Glomerular visceral epithelial cell (primary cell): ENCODE results near the gene BCAR1.

Experiments
- DNase-seq: peaks from one replicate; pipeline ENCODE4 v3.0.0-alpha.2; 2016; ENCODE audit errors: extremely low spot score

Gene BCAR1

DNA sequence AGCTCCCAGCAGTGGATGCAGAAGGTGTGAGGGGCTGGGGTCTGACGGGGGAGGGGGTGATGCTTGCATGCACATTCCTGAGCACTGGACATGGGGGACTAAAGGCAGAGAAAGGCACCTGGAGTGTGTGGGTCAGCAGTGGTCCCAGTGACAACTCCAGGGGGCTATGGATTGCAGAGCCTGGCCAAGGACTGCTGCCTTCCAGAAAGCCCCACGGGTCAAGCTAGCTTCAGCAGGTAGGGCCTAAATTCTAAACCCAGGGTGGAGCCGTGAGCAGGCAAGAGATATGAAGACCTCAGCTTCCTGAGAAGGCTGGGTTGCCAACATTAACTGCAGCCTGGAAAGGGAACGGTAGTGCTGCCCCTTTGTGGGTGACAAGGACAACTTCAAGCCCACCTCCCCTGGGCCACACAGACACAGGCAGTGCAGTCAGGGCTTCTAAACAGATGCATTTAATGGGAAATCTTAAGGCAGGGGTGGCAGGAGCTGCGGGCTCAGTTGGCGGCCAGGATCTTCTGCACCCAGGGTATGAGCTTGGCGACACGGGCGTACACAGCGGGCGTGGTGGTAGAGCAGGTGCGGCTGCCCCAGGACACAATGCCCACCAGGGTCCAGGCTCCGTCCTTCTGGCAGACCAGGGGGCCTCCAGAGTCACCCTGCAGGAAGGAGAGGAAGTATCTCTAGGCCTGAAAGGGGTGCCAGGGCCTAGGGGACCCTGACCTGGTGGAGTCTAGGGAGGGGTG lies 47.6 kb downstream of the BCAR1 start:
- no peak for DNase-seq

DNA sequence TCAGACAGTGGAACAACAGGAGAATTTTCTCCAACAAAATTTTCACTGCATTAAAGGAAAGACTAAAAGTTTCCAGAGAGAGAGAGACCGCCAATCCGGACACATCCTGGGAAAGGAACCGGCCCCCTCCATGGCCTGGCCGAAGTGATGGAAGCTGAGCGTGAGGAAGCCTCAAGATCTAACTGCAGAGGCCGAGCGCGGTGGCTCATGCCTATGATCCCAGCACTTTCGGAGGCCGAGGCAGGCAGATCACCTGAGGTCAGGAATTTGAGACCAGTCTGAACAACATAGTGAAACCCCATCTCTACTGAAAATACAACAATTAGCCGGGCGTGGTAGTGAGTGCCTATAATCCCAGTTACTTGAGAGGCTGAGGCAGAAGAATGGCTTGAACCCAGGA lies 48.3 kb downstream of the BCAR1 start:
- no peak for DNase-seq

DNA sequence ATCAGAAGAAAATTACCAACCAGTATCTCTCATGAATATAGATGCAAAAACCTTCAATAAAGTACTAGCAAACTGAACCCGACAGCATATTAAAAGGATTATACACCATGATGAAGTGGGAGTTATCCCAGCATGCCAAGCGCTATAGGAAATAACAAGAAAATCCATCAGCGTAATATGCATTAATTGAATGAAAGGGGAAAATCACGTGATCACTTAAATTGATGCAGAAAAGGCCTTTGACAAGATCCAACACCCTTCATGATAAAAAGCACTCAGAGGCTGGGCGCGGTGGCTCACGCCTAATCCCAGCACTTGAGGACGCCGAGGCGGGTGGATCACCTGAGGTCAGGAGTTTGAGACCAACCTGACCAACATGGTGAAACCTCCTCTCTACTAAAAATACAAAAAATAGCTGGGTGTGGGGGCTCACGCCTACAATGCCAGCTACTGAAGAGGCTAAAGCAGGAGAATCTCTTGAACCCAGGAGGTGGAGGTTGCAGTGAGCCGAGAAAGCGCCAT lies 49.3 kb downstream of the BCAR1 start:
- no peak for DNase-seq

DNA sequence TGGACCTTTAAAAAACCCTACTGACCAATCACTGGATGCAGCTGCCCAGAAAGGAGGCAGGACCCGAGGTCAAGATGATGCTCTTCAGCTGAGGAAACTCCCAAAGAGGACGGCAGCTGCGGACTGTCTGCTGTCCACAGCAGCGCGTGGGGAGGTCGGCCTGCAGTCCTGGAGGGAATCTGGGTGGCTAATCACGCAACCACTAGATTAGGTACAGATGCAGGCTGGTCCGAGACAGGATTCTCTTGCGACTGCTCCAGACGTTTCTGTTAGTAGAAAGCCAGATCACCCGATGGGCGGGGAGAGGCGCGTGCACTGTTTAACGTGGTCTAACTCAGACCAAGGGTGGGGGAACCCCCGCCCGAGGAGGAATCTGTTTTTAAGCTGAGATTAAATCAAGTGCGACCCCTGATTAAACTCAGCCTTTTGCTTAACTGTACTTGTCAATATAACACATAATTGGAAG lies 53.3 kb downstream of the BCAR1 start:
- no peak for DNase-seq

DNA sequence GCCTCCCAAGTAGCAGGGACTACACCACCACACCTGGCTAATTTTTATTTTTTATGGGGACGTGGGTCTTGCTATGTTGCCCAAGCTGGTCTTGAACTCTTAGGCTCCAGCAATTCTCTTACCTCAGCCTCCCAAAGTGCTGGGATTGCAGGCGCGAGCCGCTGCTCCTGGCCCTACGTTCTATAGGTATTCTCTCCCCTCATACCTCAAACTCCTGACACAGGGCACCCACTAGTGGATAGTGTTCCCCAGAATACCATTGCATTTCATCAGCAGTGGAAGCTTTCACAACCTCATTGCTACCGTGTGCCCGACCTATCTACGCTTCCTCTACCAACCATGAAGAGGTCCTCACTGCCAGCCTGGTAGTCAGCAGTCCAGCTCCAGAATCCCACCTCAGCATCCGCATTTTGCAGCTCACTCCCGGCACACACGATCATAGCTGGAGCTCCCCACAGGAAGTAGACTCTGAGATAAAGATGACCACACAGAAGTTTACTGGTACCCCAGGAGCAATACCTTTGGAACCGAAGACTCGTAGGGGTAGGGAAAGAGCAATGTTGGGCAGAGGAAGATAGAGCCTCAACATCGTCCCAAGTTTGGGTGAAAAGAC lies 53.8 kb downstream of the BCAR1 start:
- no peak for DNase-seq

DNA sequence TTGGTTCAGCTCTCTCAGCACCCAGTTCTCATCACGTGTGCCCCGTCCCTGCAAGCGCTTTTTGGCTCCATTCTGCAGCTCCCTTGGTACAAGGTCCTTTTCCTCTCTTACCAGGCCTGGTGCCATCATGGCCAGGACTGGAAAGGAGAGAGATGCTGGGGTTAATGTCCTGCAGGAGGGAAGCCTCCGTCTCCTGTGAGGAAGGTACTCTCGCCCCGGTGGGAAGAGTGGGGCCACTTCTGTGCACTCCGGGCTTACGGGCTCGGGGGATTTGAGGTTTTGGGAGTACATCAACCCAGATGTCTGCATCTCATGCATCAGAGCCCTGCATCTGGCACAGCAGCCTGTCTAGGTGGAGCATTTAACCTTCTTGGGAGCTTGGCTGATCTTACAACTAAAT lies 54.6 kb downstream of the BCAR1 start:
- no peak for DNase-seq

DNA sequence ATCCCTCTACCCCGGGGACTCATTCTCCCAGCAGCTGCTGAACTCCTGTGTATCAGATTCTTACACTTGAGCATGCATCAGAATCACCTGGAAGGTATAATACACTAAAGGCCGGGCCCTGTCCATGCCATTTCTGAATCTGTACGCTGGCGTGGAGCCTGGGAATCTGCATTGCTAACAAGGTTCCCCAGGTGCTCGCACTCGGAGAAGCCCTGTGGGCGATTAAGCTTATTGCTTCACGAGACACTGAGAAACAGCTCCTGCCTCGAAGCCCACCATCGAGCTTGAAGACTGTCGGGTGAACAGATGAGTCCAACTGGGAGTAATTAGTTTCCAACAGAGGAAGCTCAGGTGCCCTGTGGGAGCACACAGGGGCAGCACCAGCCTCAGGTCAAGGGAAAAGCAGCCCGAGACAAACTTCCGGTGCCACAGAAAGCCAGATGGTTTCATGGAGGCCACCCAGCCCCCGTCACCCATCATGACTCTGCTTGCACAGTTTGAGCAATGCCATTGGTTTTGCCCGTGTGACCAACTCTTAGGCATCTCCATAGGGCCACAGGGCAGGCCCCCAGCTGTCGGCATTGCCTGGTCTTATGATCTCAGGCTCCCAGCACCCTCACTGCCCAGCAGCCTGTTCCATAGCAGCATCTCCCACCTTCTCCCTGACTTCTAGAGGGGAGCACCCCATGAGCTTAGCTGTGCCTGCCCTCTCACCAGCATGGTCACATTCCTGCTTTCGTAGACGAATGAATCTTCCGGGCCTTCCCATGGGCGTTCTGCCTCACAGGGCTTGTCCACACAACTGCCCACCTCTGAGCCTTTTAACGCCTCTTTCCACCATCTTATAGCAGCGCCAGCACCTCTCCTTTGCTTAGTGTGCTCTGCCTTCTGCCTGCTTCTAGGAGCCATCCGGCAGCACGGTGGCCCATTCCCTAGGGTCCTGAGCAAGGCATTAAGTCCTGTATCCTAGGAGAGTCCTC lies 55.3 kb downstream of the BCAR1 start:
- no peak for DNase-seq

DNA sequence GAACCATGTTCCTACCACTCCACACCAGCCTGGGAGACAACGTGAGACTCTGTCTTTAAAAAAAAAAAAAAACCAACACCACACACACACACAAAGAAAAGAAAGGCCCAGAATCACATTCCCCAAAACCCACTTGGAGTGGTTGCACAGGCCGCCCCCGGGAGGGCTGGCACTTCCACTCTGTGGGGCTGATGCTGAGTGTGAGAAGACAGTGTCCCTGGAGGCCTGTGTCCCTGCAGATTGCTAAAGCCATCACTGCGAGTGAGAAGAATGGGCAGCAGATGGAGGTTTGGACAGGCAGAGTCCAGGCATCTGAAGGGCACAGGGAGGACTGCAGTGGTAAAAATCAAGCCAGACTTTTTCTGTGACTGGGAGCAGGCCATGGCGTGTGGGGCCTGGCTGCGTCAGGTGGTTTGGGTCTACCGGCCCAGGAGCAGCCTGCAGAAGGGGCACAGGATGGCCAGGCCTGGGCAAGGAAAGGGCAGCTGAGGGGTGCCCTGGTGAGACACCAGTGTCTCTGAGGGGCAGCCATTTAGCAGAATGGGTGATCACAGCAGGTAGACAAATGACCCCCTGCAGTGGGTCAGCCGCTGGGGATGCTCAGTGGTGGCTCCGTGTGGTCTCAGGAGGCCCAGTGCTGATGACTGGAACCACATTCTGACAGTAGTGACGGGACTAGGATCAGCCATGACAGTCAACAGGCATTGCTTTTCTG lies 57.5 kb downstream of the BCAR1 start:
- no peak for DNase-seq

DNA sequence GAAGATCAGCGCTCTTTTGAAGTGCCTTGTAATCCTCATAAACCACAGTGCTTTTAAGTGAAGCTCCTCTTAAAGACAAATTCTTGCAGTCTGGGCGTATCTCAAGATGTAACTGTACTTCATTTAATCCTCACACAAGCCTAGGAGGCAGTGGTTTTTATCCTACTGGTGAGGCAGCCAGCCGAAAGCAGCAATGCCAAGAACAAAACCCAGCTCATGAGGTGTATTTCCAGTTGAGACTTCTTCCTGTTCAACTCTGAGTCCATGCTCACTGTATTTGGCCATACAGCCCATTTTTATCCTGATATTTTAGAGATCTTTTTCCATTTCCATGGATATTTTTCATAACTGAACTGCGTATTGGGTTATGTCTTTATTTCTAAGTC lies 58.2 kb downstream of the BCAR1 start:
- DNase-seq, result no peak

DNA sequence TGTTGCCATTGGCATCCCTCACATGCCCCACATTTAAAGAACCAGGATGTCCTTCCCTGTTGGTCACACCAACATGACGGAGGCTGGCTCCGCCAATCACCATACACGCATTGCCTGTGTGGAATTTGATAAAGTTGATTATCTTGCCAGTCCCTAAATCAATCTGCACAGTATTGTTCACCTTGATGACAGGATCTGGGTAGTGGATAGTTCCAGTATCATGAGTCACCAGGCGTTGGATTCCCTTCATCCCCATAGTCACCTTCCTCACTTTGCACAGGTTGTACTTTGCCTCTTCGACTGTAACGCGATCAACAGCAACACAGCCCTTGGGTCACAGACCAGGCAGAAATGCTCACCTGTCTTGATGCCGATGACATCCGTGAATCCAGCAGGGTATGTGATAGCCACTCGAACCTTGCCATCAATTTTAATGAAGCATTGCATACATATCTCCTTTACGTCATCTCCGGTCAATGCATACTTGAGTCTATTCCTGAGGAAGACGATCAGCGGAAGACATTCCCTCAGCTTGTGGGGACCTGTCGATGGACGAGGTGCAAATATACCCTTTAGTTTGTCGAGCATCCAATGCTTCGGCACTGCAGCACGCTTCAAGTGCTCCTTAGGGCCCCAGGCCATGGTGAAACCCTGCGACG lies 58.7 kb downstream of the BCAR1 start:
- no peak for DNase-seq

DNA sequence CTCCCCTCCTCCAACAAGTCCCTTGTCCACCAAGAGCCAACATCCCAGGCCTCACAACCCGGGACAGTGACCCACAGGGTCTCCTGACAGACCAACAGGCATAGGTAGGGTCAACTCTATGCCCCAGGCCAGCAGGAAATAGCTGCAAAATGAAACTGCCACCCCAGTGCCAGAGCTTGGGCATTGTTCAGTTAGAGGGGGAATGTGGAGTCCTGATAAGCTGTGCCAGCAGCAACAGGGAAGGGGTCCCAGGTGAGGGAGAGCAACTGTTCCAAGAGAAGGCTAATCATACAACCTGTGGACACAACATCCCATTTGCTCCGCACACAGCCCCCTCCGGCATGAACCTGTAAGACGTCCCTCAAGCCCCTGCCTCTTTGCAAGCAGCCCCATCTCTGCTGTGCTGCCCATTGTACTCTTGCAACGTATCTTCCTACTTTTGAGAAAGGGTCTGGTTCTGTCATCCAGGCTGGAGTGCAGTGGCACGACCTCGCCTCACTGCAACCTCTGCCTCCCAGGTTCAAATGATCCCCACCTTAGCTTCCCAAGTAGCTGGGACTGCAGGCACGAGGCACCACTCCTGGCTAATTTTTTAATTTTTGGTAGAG lies 61.7 kb downstream of the BCAR1 start:
- no peak for DNase-seq

DNA sequence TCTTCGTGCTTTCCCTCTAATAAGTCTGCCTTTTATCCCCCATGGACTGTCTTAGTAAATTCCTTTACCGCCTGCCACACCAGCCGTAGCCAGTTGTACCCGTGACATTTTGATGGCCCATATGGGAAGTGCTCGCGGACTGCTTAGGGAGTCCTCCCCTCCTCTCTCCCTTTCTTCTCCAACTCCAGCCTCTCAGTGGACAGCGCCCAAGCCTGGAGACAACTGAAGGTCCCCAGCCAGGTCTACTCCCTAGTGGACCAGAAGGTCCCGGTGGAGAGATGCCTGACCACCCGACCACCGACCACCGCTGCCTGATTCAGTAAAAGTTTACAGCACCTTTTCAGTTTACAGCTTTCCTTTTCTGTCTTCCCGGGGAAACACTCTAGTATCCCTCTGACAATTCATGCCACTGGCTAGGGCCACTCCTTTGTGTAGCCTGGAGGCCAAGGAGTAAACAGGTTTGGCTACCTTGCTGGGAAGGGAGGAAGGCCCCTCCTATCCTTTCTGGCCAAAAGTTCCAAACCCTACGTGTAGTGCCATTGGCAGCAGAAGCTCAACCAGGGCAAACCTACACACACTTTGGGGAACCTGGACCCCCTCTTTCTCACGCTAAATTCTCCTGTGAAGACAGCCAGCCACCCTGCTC lies 62.5 kb downstream of the BCAR1 start:
- DNase-seq, result no peak

DNA sequence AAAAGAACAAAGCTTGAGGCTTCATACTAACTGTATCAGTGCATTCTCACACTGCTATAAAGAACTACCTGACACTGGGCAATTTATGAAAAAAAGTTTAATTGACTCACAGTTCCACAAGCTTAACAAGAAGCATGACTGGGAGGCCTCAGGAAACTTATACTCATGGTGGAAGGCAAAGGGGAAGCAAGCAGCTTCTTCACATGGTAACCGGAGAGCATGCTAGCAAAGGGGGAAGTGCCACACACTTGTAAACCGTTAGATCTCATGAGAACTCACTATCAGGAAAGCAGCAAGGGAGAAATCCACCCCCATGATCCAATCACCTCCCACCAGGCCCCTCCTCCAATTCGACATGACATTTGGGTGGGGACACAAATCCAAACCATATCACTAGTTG lies 69.8 kb downstream of the BCAR1 start:
- no peak for DNase-seq

DNA sequence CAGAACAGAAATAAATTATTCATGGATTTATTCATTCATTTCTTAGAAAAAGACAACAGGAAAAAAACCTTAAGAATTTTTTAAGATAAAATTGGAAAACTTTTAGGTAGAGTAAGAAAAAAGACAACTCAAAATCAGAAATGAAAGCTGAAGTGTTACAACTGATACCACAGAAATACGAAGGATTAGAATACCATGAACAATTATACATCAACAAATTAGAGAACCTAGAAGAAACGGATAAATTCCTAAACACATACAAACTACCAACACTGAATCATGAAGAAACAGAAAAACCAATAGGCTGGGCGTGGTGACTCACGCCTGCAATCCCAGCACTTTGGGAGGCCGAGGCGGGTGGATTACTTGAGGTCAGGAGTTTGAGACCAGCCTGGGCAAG lies 72.2 kb downstream of the BCAR1 start:
- DNase-seq, result no peak
